NCI-H1092 treated with DMSO at 0.1 percent for 48 hours (cell line): Measurements from ENCODE around the gene CLGN.
"Not testable (repeated sequence)": the region's sequence is repeated elsewhere in the genome, so short reads cannot be mapped to it uniquely, and the experiment has no call there.

ENCODE experiments used
- DNase-seq: peaks from one replicate; lab custom pipeline; 2025; lab: John Stamatoyannopoulos, UW

Gene CLGN

GRCh38 chr4:140427106-140427918 is at the start of gene CLGN:
Gene CLGN, minus strand, starts transcription at chr4:140427648. Its CDS starts 14,570 bp downstream, at chr4:140413078.
- peak; percentile 93 for DNase-seq

- no peak for DNase-seq
These were observed 44.7 kb upstream of the CLGN start for GRCh38 chr4:140472156-140472555.

GRCh38 chr4:140469791-140470733 is 42.6 kb upstream of the CLGN start:
- DNase-seq, result no peak

- DNase-seq, result no peak
These were observed 38.7 kb upstream of the CLGN start for GRCh38 chr4:140466146-140466545.

GRCh38 chr4:140463614-140464013 is 36.2 kb upstream of the CLGN start:
- no peak for DNase-seq

- no peak for DNase-seq
These were observed 35.7 kb upstream of the CLGN start for GRCh38 chr4:140463182-140463581.

- peak; percentile 15 for DNase-seq
These were observed 22.9 kb upstream of the CLGN start for GRCh38 chr4:140450352-140450751.

- DNase-seq, result peak; percentile 52
These were observed 21.4 kb upstream of the CLGN start for GRCh38 chr4:140448830-140449229.

- DNase-seq, result no peak
These were observed 20.7 kb upstream of the CLGN start for GRCh38 chr4:140448162-140448561.

- not testable (repeated sequence) for DNase-seq
These were observed 16.9 kb upstream of the CLGN start for GRCh38 chr4:140444347-140444746.

GRCh38 chr4:140439644-140440142 is 12.2 kb upstream of the CLGN start:
- DNase-seq, result no peak

- DNase-seq, result no peak
These were observed 547 bp upstream of the CLGN start for GRCh38 chr4:140427919-140428471.

GRCh38 chr4:140426610-140427105 is 790 bp downstream of the CLGN start:
- peak; percentile 83 for DNase-seq

- DNase-seq, result no peak
These were observed 4.3 kb downstream of the CLGN start for GRCh38 chr4:140423106-140423505.

- not testable (repeated sequence) for DNase-seq
These were observed 14.1 kb downstream of the CLGN start for GRCh38 chr4:140413130-140413969.

GRCh38 chr4:140408974-140409373 is 18.5 kb downstream of the CLGN start:
- no peak for DNase-seq

- no peak for DNase-seq
These were observed 21.2 kb downstream of the CLGN start for GRCh38 chr4:140406292-140406691.

GRCh38 chr4:140400111-140400510 is 27.3 kb downstream of the CLGN start:
- DNase-seq, result no peak

- DNase-seq, result no peak
These were observed 31.8 kb downstream of the CLGN start for GRCh38 chr4:140395668-140396067.

- no peak for DNase-seq
These were observed 39.4 kb downstream of the CLGN start for GRCh38 chr4:140388015-140388414.

GRCh38 chr4:140382732-140383131 is 44.7 kb downstream of the CLGN start:
- DNase-seq, result no peak
